GM19463 (cell line): ENCODE measurements around the gene GALNT18.

Source experiments
- ATAC-seq: cut with Tn5 transposase; IDR thresholded peaks from one replicate; pipeline ENCODE4 v1.9.1; 2021; ENCODE audit warnings: mild to moderate bottlenecking, moderate library complexity; ENCODE audit not compliant: unreplicated experiment

The GALNT18 gene

GRCh38 chr11:11441516-11441915 lies 180.3 kb downstream of the GALNT18 start:
- ATAC-seq: no peak

- ATAC-seq: no peak
These were observed 180.7 kb downstream of the GALNT18 start for GRCh38 chr11:11441091-11441490.

GRCh38 chr11:11440144-11440543 lies 181.7 kb downstream of the GALNT18 start:
- no peak for ATAC-seq

- ATAC-seq: no peak
These were observed 182.2 kb downstream of the GALNT18 start for GRCh38 chr11:11439591-11439990.

- no peak for ATAC-seq
These were observed 185.0 kb downstream of the GALNT18 start for GRCh38 chr11:11436715-11437313.

- ATAC-seq: no peak
These were observed 186.2 kb downstream of the GALNT18 start for GRCh38 chr11:11435635-11436034.

GRCh38 chr11:11433960-11434359 lies 187.8 kb downstream of the GALNT18 start:
- no peak for ATAC-seq

- ATAC-seq: no peak
These were observed 189.0 kb downstream of the GALNT18 start for GRCh38 chr11:11432621-11433319.

- no peak for ATAC-seq
These were observed 191.4 kb downstream of the GALNT18 start for GRCh38 chr11:11430431-11430830.

- ATAC-seq: no peak
These were observed 193.1 kb downstream of the GALNT18 start for GRCh38 chr11:11428714-11429113.

- no peak for ATAC-seq
These were observed 194.3 kb downstream of the GALNT18 start for GRCh38 chr11:11427542-11427941.

GRCh38 chr11:11427140-11427539 lies 194.7 kb downstream of the GALNT18 start:
- ATAC-seq: no peak

- ATAC-seq: no peak
These were observed 195.4 kb downstream of the GALNT18 start for GRCh38 chr11:11426226-11426952.

- ATAC-seq: no peak
These were observed 196.0 kb downstream of the GALNT18 start for GRCh38 chr11:11425806-11426205.

GRCh38 chr11:11424688-11425087 lies 197.1 kb downstream of the GALNT18 start:
- ATAC-seq: no peak

- no peak for ATAC-seq
These were observed 199.2 kb downstream of the GALNT18 start for GRCh38 chr11:11422411-11423128.

GRCh38 chr11:11421509-11421908 lies 200.3 kb downstream of the GALNT18 start:
- no peak for ATAC-seq

- no peak for ATAC-seq
These were observed 200.9 kb downstream of the GALNT18 start for GRCh38 chr11:11420899-11421285.

- no peak for ATAC-seq
These were observed 201.5 kb downstream of the GALNT18 start for GRCh38 chr11:11420191-11420898.

GRCh38 chr11:11419747-11420146 lies 202.1 kb downstream of the GALNT18 start:
- no peak for ATAC-seq

GRCh38 chr11:11416917-11417316 lies 204.9 kb downstream of the GALNT18 start:
- no peak for ATAC-seq
